ENCODE measurements around the gene PLBD2.

- TF ChIP-seq CTCF (IDR thresholded peaks at IDR 0.05), result no peak
- TF ChIP-seq EP300 (IDR thresholded peaks at IDR 0.05), result no peak
Observed at GRCh38 chr12:113398346-113399290, 40.2 kb downstream of the PLBD2 start.
